NCI-H2196 (cell line): ENCODE data around the gene GOLGB1.

Experiments
- DNase-seq: peaks from one replicate; lab custom pipeline; 2025; ENCODE audit not compliant: unreplicated experiment; lab: John Stamatoyannopoulos, UW

Gene GOLGB1

GRCh38 chr3:121645054-121645453 is 104.5 kb downstream of the GOLGB1 start:
- no peak for DNase-seq

- no peak for DNase-seq
Observed at GRCh38 chr3:121642601-121643314, 106.8 kb downstream of the GOLGB1 start.

GRCh38 chr3:121641127-121641526 is 108.4 kb downstream of the GOLGB1 start:
- DNase-seq: no peak

GRCh38 chr3:121637922-121638321 is 111.6 kb downstream of the GOLGB1 start:
- DNase-seq: no peak

GRCh38 chr3:121630355-121630754 is 119.2 kb downstream of the GOLGB1 start:
- no peak for DNase-seq

GRCh38 chr3:121629601-121630000 is 119.9 kb downstream of the GOLGB1 start:
- no peak for DNase-seq

- DNase-seq: no peak
Observed at GRCh38 chr3:121627622-121628021, 121.9 kb downstream of the GOLGB1 start.

GRCh38 chr3:121627211-121627610 is 122.3 kb downstream of the GOLGB1 start:
- no peak for DNase-seq

- no peak for DNase-seq
Observed at GRCh38 chr3:121626495-121626894, 123.0 kb downstream of the GOLGB1 start.

- no peak for DNase-seq
Observed at GRCh38 chr3:121624147-121624899, 125.2 kb downstream of the GOLGB1 start.

- no peak for DNase-seq
Observed at GRCh38 chr3:121621491-121621890, 128.1 kb downstream of the GOLGB1 start.

- no peak for DNase-seq
Observed at GRCh38 chr3:121619691-121620090, 129.8 kb downstream of the GOLGB1 start.
